Stomach smooth muscle (tissue), 2 donors: ENCODE results near the gene BET1L.
"Not testable (repeated sequence)": the region's sequence is repeated elsewhere in the genome, so short reads cannot be mapped to it uniquely, and the experiment has no call there.

ENCODE experiments used
- H3K27ac ChIP-seq: one replicate; pipeline ENCODE4 v1.7.0; 2013; ENCODE audit warnings: mild to moderate bottlenecking, low read length, inconsistent platforms
- H3K27me3 ChIP-seq, 2 donors: one replicate each; pipeline ENCODE4 v1.7.0; 2013; ENCODE audit warnings: low read length in 2 of 2; ENCODE audit not compliant: insufficient read depth in 2 of 2, control insufficient read depth in 1 of 2
- H3K36me3 ChIP-seq, 2 donors: one replicate each; pipeline ENCODE4 v1.7.0; 2013; ENCODE audit warnings: low read length in 2 of 2; ENCODE audit not compliant: control insufficient read depth in 2 of 2, insufficient read depth in 2 of 2
- H3K4me1 ChIP-seq: one replicate; pipeline ENCODE4 v1.7.0; 2013; ENCODE audit warnings: low read length; ENCODE audit not compliant: control insufficient read depth, insufficient read depth
- H3K4me3 ChIP-seq, 2 donors: one replicate each; pipeline ENCODE4 v1.7.0; 2013; ENCODE audit warnings: low read length in 2 of 2
- H3K9ac ChIP-seq, 2 donors: one replicate each; pipeline ENCODE4 v1.7.0; 2013; ENCODE audit warnings: low read length in 2 of 2, mild to moderate bottlenecking in 1 of 2
- H3K9me3 ChIP-seq, 2 donors: one replicate each; pipeline ENCODE4 v1.7.0; 2013; ENCODE audit warnings: low read length in 2 of 2; ENCODE audit not compliant: control insufficient read depth in 2 of 2
- donor health status: healthy.
- donor health status: Pancreatic carcinoma.

The BET1L gene

DNA sequence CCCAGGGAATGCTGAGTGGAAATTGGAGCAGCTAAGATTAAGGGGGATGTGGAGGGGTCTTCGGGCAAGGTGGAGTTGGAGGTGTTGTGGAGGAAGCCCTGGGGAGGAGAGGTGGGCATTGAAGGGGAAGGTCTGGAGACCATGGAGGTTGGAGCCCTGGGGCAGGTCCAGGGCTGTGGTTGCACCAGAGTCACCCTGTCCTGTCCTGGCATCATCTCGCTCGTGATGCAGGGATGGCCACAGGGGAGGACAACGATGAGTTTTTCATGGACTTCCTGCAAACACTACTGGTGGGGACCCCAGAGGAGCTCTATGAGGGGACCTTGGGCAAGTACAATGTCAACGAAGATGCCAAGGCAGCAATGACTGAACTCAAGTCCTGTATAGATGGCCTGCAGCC is 13.7 kb downstream of the BET1L start:
- H3K9ac ChIP-seq, H3K4me1 ChIP-seq, H3K27me3 ChIP-seq, H3K27ac ChIP-seq, H3K4me3 ChIP-seq, H3K36me3 ChIP-seq, H3K9me3 ChIP-seq: not testable (repeated sequence)

DNA sequence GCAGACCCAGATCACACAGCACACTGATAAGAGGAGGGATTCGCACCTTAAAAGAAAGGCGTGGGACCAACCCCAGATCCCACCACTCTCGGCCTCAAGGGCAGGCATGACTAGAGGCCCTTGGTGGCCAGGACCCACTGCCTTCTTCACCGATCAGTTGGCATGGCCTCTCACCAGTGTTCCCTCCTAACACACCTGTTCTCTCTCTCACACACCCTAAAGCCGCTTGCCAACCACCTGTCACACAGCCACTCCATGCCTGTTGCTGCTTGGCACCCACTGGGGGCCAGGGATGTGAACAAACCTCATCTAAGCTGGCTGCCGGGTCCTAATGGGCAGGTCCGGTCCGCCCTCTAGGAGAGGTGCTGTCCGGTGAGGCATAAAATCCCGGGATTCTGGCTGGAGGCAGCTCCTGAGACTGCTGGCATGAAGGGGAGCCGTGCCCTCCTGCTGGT is 14.5 kb downstream of the BET1L start, which contains the start of gene SCGB1C1:
Gene SCGB1C1, plus strand, starts transcription at position 405 of the 455 bp plus-strand sequence. Its CDS starts 22 bp downstream, at position 427.
- H3K9me3 ChIP-seq, H3K27me3 ChIP-seq, H3K4me1 ChIP-seq, H3K27ac ChIP-seq, H3K36me3 ChIP-seq, H3K9ac ChIP-seq, H3K4me3 ChIP-seq: not testable (repeated sequence)

GRCh38 chr11:191490-192478 is 15.4 kb downstream of the BET1L start:
- not testable (repeated sequence) for H3K4me1 ChIP-seq, H3K9me3 ChIP-seq, H3K9ac ChIP-seq, H3K4me3 ChIP-seq, H3K27me3 ChIP-seq, H3K27ac ChIP-seq, H3K36me3 ChIP-seq

DNA sequence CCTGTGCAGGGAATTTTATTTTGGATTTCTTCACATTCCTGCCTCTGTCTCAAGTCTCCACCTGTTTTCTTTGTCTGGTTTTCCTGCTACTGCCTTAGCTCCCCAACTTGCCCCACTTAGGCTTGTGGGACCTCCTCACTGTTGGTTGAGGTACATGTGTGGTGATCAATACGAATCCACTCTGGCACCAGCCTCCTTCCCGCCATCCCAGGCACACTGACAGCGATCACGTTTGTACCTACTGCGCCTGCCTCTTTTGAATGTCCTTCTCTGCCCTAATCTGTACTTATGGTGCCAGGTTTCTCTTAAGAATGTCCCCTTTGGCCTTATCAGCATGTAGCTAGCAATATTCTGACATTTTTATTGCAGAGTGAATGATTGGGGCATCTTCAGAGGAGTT is 16.7 kb downstream of the BET1L start:
- not testable (repeated sequence) for H3K4me3 ChIP-seq, H3K4me1 ChIP-seq

DNA sequence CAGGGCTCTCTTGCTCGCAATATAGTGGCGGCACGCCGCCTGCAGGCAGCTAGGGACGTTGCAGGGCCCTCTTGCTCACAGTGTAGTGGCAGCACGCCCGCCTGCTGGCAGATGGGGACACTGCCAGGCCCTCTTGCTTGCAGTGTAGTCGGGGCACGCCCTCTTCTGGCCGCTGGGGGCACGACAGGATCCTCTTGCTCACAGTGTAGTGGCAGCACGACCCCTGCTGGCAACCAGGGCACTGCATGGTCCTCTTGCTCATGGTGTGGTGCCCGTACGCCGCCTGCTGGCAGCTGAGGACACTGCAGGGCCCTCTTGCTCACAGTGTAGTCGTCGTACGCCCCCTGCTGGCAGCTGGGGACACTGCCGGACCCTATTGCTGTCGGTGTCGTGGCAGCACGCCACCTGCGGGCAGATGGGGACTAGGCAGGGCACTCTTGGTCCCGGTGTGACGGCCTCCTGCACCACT is 17.3 kb downstream of the BET1L start:
- H3K4me3 ChIP-seq, H3K4me1 ChIP-seq, H3K9me3 ChIP-seq, H3K9ac ChIP-seq, H3K27ac ChIP-seq, H3K27me3 ChIP-seq, H3K36me3 ChIP-seq: not testable (repeated sequence)

More for the DNA sequence above, 16.7 kb downstream of the BET1L start:
- not testable (repeated sequence) for H3K27ac ChIP-seq, H3K9me3 ChIP-seq, H3K27me3 ChIP-seq, H3K9ac ChIP-seq, H3K36me3 ChIP-seq

GRCh38 chr11:189200-189783 is 17.9 kb downstream of the BET1L start:
- not testable (repeated sequence) for H3K27ac ChIP-seq, H3K9ac ChIP-seq, H3K4me3 ChIP-seq, H3K9me3 ChIP-seq, H3K4me1 ChIP-seq, H3K36me3 ChIP-seq, H3K27me3 ChIP-seq

DNA sequence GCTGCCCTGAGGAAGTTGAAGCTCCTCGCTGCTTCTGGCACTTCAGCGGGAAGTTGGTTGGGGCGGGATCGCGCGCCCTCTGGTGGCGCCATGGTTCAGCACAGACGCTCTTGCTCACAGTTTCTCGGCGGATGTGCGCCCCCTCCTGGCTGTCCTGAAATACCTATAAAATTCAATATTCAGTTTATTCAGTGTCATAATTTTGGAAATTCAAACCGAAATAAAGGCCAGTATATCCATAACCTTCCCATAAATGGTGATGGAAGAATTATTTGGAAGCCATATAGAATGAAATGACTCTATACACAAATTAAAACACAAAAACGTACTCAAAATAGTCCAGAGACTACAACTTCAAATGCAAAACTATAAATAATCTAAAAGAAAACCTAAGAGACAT is 27.0 kb downstream of the BET1L start:
- not testable (repeated sequence) for H3K36me3 ChIP-seq, H3K9ac ChIP-seq, H3K9me3 ChIP-seq, H3K27ac ChIP-seq, H3K4me1 ChIP-seq, H3K4me3 ChIP-seq, H3K27me3 ChIP-seq
